OCI-LY3 (cell line): ENCODE results near the gene CDRT15L2.
"Not testable (repeated sequence)": the region's sequence is repeated elsewhere in the genome, so short reads cannot be mapped to it uniquely, and the experiment has no call there.

ENCODE experiments used
- H2AFZ ChIP-seq: fragments of 200-600, 300-600 bp; shearing (Covaris generic); 2 replicates; pipeline ENCODE4 v1.6.0; 2014; ENCODE audit warnings: antibody characterized with exemption, low read depth, low read length
- H3K27ac ChIP-seq: fragments of 200-600, 300-600 bp; sonication (generic); 2 replicates; pipeline ENCODE4 v1.5.1; 2014; ENCODE audit warnings: mild to moderate bottlenecking, low read length, moderate library complexity, mixed read lengths
- H3K27me3 ChIP-seq: fragments of 200-600, 300-600 bp; sonication (generic); 2 replicates; pipeline ENCODE4 v1.6.1; 2014; ENCODE audit warnings: low read depth, low read length, mixed read lengths
- H3K36me3 ChIP-seq: fragments of 200-600, 300-600 bp; sonication (generic); replicated peaks from 2 replicates; pipeline ENCODE3; 2014; ENCODE audit warnings: low read depth, low read length, mixed read lengths
- H3K4me1 ChIP-seq: fragments of 300-600, 200-600 bp; sonication (generic); 2 replicates; pipeline ENCODE4 v1.6.1; 2014; ENCODE audit warnings: low read length, mixed read lengths
- H3K4me2 ChIP-seq: fragments of 200-600, 300-600 bp; sonication (generic); 2 replicates; pipeline ENCODE4 v1.6.1; 2014; ENCODE audit warnings: low read length, mixed read lengths
- H3K4me3 ChIP-seq: fragments of 300-600, 200-600 bp; sonication (generic); 2 replicates; pipeline ENCODE4 v1.5.1; 2014; ENCODE audit warnings: antibody characterized with exemption, mild to moderate bottlenecking, low read length, moderate library complexity
- H3K79me2 ChIP-seq: fragments of 300-600, 200-600 bp; shearing (Covaris generic); 2 replicates; pipeline ENCODE4 v1.6.1; 2014; ENCODE audit warnings: mild to moderate bottlenecking, low read length, mixed read lengths
- H3K9ac ChIP-seq: fragments of 300-600, 200-600 bp; shearing (Covaris generic); 2 replicates; pipeline ENCODE4 v1.6.0; 2014; ENCODE audit warnings: mild to moderate bottlenecking, low read length, moderate library complexity
- H3K9me3 ChIP-seq: fragments of 200-600, 300-600 bp; shearing (Covaris generic); 2 replicates; pipeline ENCODE4 v1.6.1; 2014; ENCODE audit warnings: low read length, mixed read lengths; ENCODE audit not compliant: insufficient read depth
- H4K20me1 ChIP-seq: fragments of 200-600, 300-600 bp; sonication (generic); 2 replicates; pipeline ENCODE4 v1.6.1; 2016; ENCODE audit warnings: low read length, mixed read lengths; ENCODE audit not compliant: insufficient read depth

The CDRT15L2 gene

GRCh38 chr17:20579424-20579823 is at the start of gene CDRT15L2:
TSS of gene CDRT15L2 (plus strand) at chr17:20579724. CDS start at chr17:20579744, 20 bp downstream.
- not testable (repeated sequence) for H4K20me1 ChIP-seq, H3K4me2 ChIP-seq, H3K27me3 ChIP-seq, H3K79me2 ChIP-seq, H2AFZ ChIP-seq, H3K27ac ChIP-seq, H3K9ac ChIP-seq, H3K4me3 ChIP-seq, H3K4me1 ChIP-seq, H3K36me3 ChIP-seq, H3K9me3 ChIP-seq

GRCh38 chr17:20530104-20530503 is 49.4 kb upstream of the CDRT15L2 start:
- not testable (repeated sequence) for H2AFZ ChIP-seq, H3K4me1 ChIP-seq, H3K9me3 ChIP-seq, H3K9ac ChIP-seq, H3K4me3 ChIP-seq, H3K79me2 ChIP-seq, H3K4me2 ChIP-seq, H3K36me3 ChIP-seq, H3K27me3 ChIP-seq, H4K20me1 ChIP-seq, H3K27ac ChIP-seq

GRCh38 chr17:20532544-20533090 is 46.9 kb upstream of the CDRT15L2 start:
- not testable (repeated sequence) for H3K4me2 ChIP-seq, H3K4me1 ChIP-seq, H3K9ac ChIP-seq, H3K9me3 ChIP-seq, H3K4me3 ChIP-seq, H3K79me2 ChIP-seq, H4K20me1 ChIP-seq, H3K36me3 ChIP-seq, H3K27me3 ChIP-seq, H2AFZ ChIP-seq, H3K27ac ChIP-seq

- H3K4me3 ChIP-seq, H3K27ac ChIP-seq: not testable (repeated sequence)
Measured at GRCh38 chr17:20533206-20533605, 46.3 kb upstream of the CDRT15L2 start.

GRCh38 chr17:20534711-20535550 is 44.6 kb upstream of the CDRT15L2 start:
- not testable (repeated sequence) for H3K4me1 ChIP-seq, H2AFZ ChIP-seq, H3K4me3 ChIP-seq, H4K20me1 ChIP-seq, H3K27me3 ChIP-seq, H3K9me3 ChIP-seq, H3K27ac ChIP-seq, H3K9ac ChIP-seq, H3K4me2 ChIP-seq, H3K79me2 ChIP-seq, H3K36me3 ChIP-seq

More at GRCh38 chr17:20533206-20533605, 46.3 kb upstream of the CDRT15L2 start:
- H2AFZ ChIP-seq, H3K4me1 ChIP-seq, H4K20me1 ChIP-seq, H3K79me2 ChIP-seq, H3K9me3 ChIP-seq, H3K27me3 ChIP-seq, H3K4me2 ChIP-seq, H3K9ac ChIP-seq, H3K36me3 ChIP-seq: not testable (repeated sequence)

- not testable (repeated sequence) for H3K9ac ChIP-seq, H3K4me1 ChIP-seq, H3K9me3 ChIP-seq, H3K27ac ChIP-seq, H3K4me2 ChIP-seq, H3K4me3 ChIP-seq, H3K27me3 ChIP-seq, H3K36me3 ChIP-seq, H2AFZ ChIP-seq, H4K20me1 ChIP-seq, H3K79me2 ChIP-seq
Measured at GRCh38 chr17:20540414-20540813, 39.1 kb upstream of the CDRT15L2 start.

GRCh38 chr17:20540865-20541264 is 38.7 kb upstream of the CDRT15L2 start:
- H3K4me1 ChIP-seq, H3K9me3 ChIP-seq, H3K9ac ChIP-seq, H3K4me3 ChIP-seq, H4K20me1 ChIP-seq, H3K4me2 ChIP-seq, H3K27ac ChIP-seq, H2AFZ ChIP-seq, H3K27me3 ChIP-seq, H3K36me3 ChIP-seq, H3K79me2 ChIP-seq: not testable (repeated sequence)

GRCh38 chr17:20541853-20542546 is 37.5 kb upstream of the CDRT15L2 start:
- not testable (repeated sequence) for H2AFZ ChIP-seq, H3K79me2 ChIP-seq, H3K9ac ChIP-seq, H4K20me1 ChIP-seq, H3K9me3 ChIP-seq, H3K27ac ChIP-seq, H3K27me3 ChIP-seq, H3K4me3 ChIP-seq, H3K36me3 ChIP-seq, H3K4me2 ChIP-seq, H3K4me1 ChIP-seq

- not testable (repeated sequence) for H4K20me1 ChIP-seq, H3K9me3 ChIP-seq, H3K27me3 ChIP-seq, H3K4me2 ChIP-seq, H3K4me3 ChIP-seq, H3K27ac ChIP-seq, H2AFZ ChIP-seq, H3K79me2 ChIP-seq, H3K36me3 ChIP-seq, H3K9ac ChIP-seq, H3K4me1 ChIP-seq
Measured at GRCh38 chr17:20547923-20548322, 31.6 kb upstream of the CDRT15L2 start.
